ENCODE measurements around the gene POLR1G.

DNA sequence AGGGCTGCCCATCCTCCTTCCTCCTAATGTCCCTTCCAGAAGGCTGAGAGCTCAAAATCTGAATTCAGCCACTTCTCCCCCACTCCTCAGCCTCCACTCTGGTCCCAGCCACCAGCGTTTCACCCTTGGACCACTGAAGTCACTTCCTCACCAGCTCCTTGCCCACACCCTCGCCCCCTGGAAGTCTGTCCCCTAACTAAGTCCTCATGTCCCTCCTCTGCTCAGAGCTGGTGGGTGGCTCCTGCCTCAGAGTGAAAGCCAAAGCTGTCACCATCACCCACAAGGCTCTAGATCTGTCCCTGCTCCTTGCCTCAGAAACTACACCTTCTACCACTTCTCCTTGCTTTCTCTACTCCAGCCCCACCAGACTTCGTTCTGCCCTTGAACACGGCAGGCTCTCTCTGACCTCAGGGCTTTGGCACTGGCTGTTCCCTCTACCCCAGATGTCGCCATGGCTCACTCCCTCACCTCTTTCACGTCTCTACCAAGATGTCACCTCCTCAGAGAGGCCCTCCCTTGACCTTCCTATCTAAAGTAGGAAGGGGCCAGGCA lies 15.6 kb downstream of the POLR1G start:
- TF ChIP-seq, protein P1, sequence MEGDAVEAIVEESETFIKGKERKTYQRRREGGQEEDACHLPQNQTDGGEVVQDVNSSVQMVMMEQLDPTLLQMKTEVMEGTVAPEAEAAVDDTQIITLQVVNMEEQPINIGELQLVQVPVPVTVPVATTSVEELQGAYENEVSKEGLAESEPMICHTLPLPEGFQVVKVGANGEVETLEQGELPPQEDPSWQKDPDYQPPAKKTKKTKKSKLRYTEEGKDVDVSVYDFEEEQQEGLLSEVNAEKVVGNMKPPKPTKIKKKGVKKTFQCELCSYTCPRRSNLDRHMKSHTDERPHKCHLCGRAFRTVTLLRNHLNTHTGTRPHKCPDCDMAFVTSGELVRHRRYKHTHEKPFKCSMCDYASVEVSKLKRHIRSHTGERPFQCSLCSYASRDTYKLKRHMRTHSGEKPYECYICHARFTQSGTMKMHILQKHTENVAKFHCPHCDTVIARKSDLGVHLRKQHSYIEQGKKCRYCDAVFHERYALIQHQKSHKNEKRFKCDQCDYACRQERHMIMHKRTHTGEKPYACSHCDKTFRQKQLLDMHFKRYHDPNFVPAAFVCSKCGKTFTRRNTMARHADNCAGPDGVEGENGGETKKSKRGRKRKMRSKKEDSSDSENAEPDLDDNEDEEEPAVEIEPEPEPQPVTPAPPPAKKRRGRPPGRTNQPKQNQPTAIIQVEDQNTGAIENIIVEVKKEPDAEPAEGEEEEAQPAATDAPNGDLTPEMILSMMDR (IDR thresholded peaks at IDR 0.05) = no peak
- TF ChIP-seq POLR2AphosphoS5 (IDR thresholded peaks at IDR 0.05) = no peak

All from gastroesophageal sphincter (tissue), 3 donors.